GM13977 (cell line): ENCODE data around the gene KCNK16.
"Not testable (repeated sequence)": the region's sequence is repeated elsewhere in the genome, so short reads cannot be mapped to it uniquely, and the experiment has no call there.

Source experiments
- DNase-seq: peaks from one replicate; pipeline ENCODE4 v3.0.0; 2012; ENCODE audit warnings: low spot score
- in situ Hi-C: fragments of 300-500 bp; cut with MboI; formaldehyde crosslinking; loops from one replicate; pipeline ENCODE4 v1.12.0; 2022; ENCODE audit warnings: low sequenced_read_pairs, low pct_unique_long_range_greater_than_20kb, mixed read lengths, inconsistent platforms; ENCODE audit not compliant: unreplicated experiment
- TF ChIP-seq, protein P1 (sequence below): IDR thresholded peaks from 2 replicates; pipeline ENCODE4 v1.5.1; 2012; ENCODE audit warnings: mild to moderate bottlenecking, control low read depth; ENCODE audit not compliant: insufficient read depth; ENCODE audit errors: extremely low read depth, missing control alignments

KCNK16 gene

DNA sequence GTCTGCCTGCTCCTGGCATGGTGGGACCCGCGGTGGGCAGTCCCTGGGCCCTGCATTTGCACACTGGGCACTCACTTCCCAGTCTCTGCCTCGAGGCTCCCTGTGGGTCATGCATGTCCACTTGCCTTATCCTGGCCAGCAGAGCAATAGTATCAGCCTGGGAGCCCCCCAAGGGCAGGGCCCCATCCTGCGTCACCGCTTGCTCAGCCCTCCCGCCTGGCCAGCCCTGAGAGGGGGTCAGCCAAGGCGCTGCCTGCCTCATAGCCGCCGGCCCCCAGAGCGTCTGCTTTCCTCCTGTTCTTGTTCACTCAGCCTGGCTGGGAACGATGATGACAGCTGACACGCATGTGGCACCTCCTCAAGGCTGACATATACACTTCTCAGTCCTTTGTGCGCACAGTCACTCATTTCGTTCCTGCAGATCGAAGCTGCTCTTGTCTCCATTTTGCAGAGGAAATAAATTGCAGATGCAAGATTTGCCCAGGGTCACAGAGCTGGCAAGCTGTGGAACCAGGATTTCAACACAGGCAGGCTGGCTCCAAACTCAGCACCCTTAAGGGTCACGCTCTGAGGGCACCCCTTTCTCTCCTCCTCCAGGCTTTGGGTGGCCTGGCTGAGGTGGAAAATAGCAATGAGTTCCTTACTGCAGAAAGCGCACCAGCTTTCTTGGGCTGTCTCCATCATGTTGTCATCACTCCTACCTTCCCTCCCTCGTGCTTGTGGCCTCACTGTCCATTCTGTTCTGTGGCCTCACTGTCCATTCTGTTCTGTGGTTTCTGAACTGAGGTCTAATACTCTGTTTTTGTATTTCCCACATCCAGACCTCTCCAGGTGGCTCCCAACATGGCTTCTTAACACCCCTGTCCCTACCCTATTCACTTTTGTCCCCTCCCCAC lies 25.5 kb downstream of the KCNK16 start:
- TF ChIP-seq, protein P1, sequence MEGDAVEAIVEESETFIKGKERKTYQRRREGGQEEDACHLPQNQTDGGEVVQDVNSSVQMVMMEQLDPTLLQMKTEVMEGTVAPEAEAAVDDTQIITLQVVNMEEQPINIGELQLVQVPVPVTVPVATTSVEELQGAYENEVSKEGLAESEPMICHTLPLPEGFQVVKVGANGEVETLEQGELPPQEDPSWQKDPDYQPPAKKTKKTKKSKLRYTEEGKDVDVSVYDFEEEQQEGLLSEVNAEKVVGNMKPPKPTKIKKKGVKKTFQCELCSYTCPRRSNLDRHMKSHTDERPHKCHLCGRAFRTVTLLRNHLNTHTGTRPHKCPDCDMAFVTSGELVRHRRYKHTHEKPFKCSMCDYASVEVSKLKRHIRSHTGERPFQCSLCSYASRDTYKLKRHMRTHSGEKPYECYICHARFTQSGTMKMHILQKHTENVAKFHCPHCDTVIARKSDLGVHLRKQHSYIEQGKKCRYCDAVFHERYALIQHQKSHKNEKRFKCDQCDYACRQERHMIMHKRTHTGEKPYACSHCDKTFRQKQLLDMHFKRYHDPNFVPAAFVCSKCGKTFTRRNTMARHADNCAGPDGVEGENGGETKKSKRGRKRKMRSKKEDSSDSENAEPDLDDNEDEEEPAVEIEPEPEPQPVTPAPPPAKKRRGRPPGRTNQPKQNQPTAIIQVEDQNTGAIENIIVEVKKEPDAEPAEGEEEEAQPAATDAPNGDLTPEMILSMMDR = no peak
- in situ Hi-C loops = no loop called here
- no peak for DNase-seq

DNA sequence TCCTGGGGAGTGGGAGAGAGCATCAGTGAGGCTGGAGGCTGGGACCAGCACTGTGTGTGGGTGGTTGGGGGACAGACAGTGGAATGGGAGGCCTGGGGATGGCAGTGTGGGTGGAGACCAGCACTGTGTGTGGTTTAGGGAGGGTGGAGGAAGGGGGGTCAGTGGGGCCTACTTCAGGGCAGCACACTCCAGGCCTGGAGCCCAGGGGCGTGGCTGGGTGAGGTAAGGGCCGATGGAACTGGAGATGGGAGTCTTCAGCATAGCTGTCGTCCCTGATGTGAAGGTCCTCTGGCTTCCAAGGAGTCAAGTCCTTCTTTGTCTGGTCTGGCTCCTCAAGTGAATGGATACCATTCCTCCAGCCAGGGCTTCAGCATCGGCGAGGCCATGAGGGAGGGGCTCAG lies 26.9 kb downstream of the KCNK16 start:
- TF ChIP-seq, protein P1 = no peak
- DNase-seq = no peak
- in situ Hi-C loops = no loop called here

DNA sequence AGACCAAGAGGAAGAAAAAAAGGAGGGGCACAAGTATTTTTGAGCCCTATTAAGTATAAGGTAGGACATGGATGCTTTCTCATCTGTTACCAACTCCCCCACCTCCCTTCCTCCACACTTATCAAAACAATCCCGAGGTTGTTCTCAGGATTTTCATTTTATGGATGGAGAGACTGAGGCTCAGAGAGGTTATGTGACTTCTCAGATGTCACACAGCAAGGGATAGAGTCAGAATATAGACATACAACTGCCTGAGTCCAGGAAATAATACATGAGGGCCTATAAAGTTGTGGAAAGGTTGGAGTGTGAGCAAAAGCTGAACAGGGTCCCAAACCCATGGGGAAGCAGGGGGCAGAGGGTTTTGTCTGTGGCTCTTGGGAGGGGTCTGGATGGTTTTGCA lies 27.6 kb downstream of the KCNK16 start:
- TF ChIP-seq, protein P1 = no peak
- in situ Hi-C loops = no loop called here
- no peak for DNase-seq

DNA sequence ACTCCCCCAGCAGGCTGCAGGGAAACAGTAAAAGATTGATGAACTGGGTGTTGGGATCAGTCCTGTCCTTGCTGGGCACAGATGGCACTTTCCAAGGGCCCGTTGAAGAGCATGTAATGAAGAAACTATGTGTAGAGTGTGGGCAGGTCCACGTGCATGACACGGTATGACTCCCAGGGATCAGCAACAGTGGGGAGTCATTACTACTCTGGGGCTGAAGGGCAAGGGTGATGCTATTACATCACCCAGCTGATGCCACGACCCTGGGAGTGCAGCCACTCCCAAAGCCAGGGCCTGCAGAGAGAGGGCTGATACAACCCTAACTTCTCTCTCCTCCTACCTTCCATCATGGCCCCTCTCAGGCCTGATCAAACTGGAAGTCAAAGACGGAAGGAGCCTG lies 28.4 kb downstream of the KCNK16 start:
- in situ Hi-C loops = no loop called here
- TF ChIP-seq, protein P1 = no peak

DNA sequence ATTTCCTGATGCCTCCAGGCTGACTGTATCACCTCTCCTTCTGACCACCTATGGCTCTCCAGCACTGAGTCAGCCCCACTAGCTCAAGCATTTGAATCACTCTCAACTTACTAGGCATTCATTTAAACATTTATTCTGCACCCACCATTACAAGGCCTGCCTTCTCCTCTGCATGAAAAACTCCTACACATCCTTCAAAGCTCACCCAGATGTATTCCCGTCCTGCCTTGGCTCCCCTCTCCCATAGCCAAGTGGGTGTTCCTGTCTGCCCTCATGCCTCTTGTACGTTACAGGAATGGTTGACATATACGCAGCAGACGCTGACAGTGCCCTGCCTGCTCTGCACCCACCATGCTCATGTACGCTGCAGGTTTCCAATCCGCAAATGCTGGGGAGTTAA lies 29.9 kb downstream of the KCNK16 start:
- no peak for DNase-seq
- TF ChIP-seq, protein P1 = no peak
- in situ Hi-C loops = no loop called here

More for the DNA sequence above, 28.4 kb downstream of the KCNK16 start:
- DNase-seq = no peak

DNA sequence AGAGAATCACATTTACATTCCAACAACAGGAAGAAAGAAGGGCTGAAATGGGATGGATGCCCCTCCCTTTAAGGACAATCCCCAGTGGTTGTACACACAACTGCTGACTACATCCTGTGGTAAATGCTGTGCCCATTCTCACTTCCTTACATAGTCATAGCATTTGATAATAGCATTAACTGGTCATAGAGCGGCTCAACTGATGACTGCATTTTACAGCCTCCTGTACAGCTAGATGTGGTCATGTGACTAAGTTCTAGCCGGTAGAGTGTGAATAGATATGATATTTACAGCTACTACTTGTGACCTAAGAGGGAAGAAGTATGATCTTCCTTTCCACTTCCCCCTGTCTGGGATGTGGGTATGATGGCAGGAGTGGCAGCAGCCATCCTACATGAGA lies 33.0 kb downstream of the KCNK16 start:
- in situ Hi-C loops = no loop called here
- TF ChIP-seq, protein P1 = no peak
- DNase-seq = no peak

DNA sequence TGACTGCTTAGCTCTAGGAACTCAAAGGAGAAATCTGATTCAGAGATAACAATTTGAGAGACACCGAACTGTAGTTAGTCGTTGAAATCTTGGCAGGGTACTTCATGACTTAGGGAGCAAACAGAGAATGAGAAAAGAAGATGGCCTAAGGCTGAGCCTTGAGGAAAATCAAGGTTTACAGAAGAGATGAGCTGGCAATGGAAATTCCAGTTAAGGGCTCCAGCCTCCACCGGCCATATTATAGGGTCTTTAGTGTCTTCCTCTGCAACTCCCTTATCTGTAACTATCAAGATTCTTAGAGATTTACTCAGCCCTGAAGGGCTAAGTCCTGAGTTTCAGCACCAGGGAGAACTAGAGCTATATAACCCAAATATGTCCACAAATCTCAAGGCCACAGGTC lies 34.9 kb downstream of the KCNK16 start:
- TF ChIP-seq, protein P1 = no peak
- in situ Hi-C loops = no loop called here
- no peak for DNase-seq

DNA sequence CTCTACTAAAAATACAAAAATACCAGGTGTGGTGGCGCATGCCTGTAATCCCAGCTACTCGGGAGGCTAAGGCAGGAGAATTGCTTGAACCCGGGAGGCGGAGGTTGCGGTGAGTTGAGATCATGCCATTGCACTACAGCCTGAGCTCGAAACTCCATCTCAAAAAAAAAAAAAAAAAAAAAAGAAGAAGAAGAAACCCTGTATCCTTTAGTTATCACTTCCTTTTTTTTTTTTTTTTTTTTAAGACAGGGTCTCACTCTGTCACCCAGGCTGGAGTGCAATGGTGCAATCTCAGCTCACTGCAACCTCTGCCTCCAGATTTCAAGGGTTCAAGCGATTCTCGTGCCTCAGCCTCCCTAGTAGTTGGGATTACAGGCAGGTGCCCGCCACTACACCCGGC lies 35.9 kb downstream of the KCNK16 start:
- DNase-seq, in situ Hi-C loops: not testable (repeated sequence)
